C4-2B (cell line): ENCODE data around the gene SASH1.

ENCODE experiments used
- H3K27ac ChIP-seq: fragments of 450-650 bp; 2 replicates; pipeline ENCODE4 v1.5.1; 2017
- ZFX ChIP-seq: fragments of 450-650 bp; IDR thresholded peaks from 2 replicates; pipeline ENCODE4 v1.6.1; 2017
- TF ChIP-seq, protein P1 (sequence below): fragments of 450-650 bp; conservative IDR thresholded peaks from 2 replicates; pipeline ENCODE4 v1.5.1; 2017; ENCODE audit warnings: mild to moderate bottlenecking

SASH1 gene

GRCh38 chr6:148345176-148345575 is 2.5 kb downstream of the SASH1 start:
- H3K27ac ChIP-seq: peak overlapping the region; percentile 62

DNA sequence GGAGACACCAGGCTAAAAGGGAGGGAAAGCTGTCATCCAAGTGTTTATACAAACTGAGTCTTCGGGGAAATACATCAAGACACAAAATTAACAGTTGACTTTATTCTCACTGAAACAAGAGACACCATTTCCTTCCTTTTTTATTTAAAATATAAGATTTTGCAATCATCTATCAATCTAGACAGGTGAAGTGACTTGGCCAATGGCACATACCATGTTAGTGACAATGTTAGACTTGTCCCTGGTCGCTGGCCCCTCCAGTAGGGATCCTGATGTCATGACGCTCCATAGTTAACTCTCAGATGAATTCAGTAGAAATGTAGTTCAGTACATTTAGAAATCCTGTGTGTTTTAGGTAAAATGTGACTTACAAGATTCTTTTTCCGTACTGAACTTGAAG is 2.9 kb downstream of the SASH1 start:
- no peak for TF ChIP-seq ZFX
- TF ChIP-seq, protein P1, sequence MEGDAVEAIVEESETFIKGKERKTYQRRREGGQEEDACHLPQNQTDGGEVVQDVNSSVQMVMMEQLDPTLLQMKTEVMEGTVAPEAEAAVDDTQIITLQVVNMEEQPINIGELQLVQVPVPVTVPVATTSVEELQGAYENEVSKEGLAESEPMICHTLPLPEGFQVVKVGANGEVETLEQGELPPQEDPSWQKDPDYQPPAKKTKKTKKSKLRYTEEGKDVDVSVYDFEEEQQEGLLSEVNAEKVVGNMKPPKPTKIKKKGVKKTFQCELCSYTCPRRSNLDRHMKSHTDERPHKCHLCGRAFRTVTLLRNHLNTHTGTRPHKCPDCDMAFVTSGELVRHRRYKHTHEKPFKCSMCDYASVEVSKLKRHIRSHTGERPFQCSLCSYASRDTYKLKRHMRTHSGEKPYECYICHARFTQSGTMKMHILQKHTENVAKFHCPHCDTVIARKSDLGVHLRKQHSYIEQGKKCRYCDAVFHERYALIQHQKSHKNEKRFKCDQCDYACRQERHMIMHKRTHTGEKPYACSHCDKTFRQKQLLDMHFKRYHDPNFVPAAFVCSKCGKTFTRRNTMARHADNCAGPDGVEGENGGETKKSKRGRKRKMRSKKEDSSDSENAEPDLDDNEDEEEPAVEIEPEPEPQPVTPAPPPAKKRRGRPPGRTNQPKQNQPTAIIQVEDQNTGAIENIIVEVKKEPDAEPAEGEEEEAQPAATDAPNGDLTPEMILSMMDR: no peak
- peak overlapping the region; percentile 62; the same call in 1 of the 2 replicates for H3K27ac ChIP-seq

More at GRCh38 chr6:148345176-148345575, 2.5 kb downstream of the SASH1 start:
- TF ChIP-seq, protein P1: no peak

DNA sequence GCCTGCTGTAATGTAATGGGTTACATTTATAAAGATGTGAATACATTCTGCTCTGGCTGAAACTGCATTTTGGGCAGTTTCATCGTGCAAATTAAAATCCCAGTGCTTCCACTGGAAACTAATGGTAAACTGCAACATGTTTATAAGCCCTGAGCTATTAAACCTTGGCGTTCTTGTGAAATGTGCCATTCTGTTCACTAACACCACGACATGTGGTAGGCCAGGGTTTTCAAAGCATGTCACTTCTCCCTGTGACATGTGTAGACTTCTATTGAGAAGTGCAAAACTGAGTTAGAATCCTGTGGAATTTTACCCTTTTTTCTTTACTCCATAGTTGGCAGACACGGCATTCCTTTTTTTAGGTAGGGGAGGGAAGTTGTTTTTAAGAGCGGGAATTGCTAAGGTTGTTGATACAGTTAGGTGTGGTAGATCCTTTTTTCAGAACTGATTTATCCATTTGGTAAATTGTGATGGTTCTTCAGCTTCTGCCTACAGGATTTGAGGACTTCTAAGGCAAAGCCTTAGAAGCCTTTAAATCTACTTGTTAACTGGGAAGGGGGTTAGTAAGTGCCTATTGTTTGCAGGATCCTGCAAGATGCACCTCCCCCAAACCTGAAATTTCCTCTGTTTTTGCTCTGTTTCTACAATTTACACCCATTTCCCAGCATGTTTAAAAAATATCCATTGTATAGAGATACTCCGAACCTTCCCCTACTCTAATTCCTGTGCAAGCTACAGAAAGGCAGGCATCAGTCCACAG is 4.2 kb downstream of the SASH1 start:
- H3K27ac ChIP-seq: no peak overlapping the region
- TF ChIP-seq, protein P1: no peak
- TF ChIP-seq ZFX: no peak

DNA sequence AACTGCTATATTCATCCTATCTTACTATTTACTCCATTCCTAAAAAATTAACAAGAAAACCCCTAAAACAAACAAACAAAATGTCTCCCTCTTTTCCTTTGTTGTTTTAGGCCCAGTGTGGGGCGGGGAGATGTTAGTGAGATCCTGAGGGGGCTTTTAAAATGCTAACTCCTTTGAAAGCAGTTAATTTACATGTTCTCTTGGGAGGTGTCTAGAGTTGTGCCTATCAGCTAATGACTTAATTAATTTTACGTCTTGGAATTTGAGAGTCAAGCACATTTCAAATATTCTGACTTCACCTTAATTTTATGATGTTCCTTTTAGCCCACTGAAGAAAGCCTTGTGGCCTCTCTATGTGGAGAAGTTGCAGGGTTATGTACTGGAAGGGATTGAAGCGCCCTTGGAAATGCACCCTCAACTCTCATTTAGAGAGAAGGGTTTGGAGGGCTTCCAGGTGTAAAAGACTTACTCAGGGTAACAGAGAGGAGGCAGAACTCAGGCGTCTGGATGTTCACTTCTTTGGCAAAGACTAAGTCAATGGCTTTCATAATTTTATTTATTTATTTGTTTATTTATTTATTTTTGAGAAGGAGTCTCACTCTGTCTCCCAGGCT is 4.9 kb downstream of the SASH1 start:
- no peak overlapping the region for H3K27ac ChIP-seq
- no peak for TF ChIP-seq ZFX
- TF ChIP-seq, protein P1: no peak

GRCh38 chr6:148348335-148348734 is 5.7 kb downstream of the SASH1 start:
- H3K27ac ChIP-seq: no peak overlapping the region
- TF ChIP-seq ZFX: no peak
- TF ChIP-seq, protein P1: no peak

DNA sequence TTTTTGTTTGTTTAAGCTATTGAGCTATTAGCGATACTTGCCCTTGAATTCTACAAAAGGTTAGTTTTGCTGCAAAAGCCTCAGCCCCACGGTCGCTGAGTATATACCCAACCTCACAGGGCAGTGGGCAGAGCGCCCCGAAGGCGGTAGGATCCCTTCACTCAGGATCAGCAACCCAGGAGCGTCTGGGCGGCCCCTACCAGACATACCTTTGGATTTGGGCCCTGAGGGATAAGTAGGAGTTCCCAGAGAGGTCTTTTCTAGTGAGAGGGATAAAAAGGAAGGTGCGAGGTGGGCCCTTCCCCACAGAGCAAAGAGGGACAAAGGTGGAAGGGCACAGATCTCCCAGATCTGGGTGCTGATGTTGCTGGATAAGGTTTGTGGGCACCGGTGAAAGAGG is 6.1 kb downstream of the SASH1 start:
- H3K27ac ChIP-seq: no peak overlapping the region
- TF ChIP-seq ZFX: no peak
- TF ChIP-seq, protein P1: no peak

GRCh38 chr6:148349466-148349865 is 6.8 kb downstream of the SASH1 start:
- no peak overlapping the region for H3K27ac ChIP-seq
- TF ChIP-seq, protein P1: no peak
- no peak for TF ChIP-seq ZFX
